ENCODE data around the gene EDN1.
A peak's percentile ranks its signal among the peaks of the same experiment; 100 is the strongest.

EDN1 gene

DNA sequence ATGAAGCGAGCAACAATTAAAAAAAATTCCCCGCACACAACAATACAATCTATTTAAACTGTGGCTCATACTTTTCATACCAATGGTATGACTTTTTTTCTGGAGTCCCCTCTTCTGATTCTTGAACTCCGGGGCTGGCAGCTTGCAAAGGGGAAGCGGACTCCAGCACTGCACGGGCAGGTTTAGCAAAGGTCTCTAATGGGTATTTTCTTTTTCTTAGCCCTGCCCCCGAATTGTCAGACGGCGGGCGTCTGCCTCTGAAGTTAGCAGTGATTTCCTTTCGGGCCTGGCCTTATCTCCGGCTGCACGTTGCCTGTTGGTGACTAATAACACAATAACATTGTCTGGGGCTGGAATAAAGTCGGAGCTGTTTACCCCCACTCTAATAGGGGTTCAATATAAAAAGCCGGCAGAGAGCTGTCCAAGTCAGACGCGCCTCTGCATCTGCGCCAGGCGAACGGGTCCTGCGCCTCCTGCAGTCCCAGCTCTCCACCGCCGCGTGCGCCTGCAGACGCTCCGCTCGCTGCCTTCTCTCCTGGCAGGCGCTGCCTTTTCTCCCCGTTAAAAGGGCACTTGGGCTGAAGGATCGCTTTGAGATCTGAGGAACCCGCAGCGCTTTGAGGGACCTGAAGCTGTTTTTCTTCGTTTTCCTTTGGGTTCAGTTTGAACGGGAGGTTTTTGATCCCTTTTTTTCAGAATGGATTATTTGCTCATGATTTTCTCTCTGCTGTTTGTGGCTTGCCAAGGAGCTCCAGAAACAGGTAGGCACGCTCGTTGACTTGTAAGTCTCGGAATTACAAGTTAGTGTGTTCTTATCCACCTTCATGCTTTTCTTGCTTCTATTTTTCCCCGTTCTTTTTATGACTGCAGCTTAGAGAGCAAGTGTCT lies at the start of gene EDN1:
EDN1 (plus strand) TSS at position 429 of the 888 bp plus-strand sequence; CDS start at position 698, 269 bp downstream.
- DNase-seq (ENCODE audit: low read depth in 3 of 3), result peak; percentile 5 to 31 (median 9)

DNA sequence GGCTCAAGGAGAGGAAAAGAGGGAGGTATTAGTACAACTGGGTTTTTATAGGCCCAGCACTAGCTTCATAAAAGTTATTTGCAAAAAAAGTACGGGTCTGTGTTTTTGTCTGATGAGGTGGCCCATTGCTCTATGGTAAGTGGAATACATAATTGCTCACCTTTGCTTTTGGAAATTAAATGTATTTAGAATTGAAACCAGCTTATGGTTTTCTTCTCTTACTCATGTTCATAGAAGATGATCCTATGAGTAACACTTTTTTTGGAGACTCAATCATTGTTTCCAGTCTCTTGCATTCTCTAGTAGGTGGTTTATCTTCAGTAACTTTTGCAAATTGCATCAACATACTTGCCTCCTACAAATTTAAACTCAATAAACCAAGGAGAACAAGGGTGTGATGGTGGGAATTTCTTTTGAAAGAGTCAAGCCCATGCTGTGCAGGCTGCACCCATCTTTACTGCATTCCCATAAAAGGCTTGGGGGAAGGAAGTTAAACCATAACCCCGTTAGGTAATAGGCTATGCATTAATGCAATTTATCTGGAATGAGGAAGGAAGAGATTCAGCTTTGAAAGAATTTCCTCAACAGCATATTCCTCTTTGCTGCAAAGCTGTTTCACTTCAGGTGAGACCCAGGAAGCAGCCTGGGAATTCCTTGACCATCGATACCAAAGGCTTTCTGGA lies 48.5 kb upstream of the EDN1 start:
- DNase-seq (ENCODE audit: low read depth in 3 of 3), result no peak

DNA sequence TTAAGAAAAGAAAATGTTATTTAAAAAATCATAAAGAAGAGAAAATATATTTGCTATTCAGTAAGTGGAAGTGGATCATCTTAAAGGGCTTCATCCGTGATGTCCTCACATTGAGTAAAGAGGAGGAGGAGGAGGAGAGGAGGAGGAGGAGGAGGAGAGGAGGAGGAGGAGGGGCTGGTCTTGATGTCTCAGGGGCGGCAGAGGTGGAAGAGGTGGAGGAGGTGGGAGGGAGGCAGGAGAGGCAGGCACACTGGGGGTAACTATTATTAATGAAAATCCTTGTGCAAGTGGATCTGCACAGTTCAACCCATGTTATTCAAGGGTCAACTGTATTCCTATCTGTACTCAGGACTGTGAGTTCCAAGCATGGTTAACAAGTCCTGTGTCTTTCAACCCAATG lies 47.0 kb upstream of the EDN1 start:
- no peak for DNase-seq (ENCODE audit: low read depth in 3 of 3)

DNA sequence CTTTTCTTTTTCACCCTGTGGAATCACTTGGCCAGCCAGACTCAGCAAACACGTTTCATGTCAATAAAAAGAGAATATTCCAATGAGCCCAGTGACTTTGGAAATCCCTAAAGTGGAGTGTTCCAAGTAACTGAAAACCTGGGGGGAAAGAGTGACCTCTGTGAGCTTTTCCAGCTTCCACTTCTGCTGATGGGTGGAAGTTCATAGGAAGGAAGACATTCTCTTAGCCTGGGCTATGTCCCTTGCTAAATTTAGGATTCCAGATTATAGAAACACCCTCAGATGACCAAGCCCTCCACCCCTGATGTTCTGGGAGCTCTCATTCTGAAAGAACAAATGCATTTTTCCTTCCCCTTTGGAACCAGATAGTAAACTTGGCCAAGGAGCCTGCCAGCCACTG lies 44.8 kb upstream of the EDN1 start:
- DNase-seq (ENCODE audit: low read depth in 3 of 3), result no peak

DNA sequence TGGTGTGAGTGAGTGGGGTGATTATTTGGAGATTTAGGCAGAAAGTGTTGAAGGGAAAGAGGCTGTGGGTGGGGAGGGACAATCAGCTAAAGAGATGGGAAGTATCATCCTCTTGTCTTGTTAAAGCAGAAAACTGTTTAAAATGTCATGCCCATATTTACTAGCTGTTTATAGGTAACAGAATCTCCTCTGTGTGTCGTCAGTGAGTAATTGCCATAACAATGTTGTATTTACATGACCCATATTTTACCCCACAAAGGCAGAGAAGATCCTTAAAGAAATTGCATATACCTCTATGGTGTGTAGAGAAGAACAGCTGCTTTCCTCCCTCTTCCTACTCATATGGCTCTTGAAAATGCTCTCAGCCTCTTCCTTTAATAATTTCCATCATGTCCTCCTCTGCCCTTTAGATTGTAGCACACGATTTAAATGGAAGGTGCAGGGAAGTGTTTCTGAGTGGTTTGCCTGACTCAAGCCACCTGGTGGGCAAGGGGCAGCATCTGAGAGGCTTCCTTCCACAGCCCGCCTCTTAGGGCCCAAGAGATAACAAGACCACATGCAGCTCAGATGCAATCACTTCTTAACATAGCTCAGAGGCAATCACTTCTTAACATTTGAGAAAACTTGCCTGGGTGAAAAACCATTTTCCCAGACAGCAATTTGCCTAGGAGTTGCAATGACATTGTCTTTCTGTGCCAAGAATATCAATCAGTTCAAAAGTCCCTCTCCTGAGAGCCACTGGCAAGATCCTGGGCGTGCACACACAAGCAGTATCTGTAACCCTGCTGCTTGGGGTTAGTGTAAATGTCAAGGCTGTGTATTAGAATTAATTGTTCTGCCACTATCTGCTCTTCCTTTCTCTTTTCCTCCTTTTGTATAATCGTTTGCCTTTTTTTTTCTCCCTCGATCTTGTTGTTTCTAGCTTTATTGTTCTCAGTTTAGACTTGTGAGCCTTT lies 44.1 kb upstream of the EDN1 start:
- no peak for DNase-seq (ENCODE audit: low read depth in 3 of 3)

DNA sequence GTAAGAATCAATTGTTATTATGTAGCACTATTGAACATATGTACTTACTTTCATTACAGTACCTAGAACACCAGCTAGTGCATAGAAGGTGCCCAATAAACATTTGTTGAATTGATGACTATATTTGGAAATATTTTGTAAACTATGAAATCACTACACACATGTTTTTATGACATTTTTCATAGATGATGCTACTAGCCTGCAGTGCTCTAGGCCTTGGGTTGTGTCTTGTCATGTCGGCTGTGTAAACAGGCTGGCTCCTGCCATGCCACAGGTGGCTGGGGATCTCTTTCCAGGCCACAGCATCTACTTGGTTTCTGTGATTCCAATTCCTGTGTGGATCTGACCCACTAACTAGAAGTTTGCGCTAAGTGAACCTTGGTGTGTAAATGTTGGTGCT lies 43.3 kb upstream of the EDN1 start:
- no peak for DNase-seq (ENCODE audit: low read depth in 3 of 3)

DNA sequence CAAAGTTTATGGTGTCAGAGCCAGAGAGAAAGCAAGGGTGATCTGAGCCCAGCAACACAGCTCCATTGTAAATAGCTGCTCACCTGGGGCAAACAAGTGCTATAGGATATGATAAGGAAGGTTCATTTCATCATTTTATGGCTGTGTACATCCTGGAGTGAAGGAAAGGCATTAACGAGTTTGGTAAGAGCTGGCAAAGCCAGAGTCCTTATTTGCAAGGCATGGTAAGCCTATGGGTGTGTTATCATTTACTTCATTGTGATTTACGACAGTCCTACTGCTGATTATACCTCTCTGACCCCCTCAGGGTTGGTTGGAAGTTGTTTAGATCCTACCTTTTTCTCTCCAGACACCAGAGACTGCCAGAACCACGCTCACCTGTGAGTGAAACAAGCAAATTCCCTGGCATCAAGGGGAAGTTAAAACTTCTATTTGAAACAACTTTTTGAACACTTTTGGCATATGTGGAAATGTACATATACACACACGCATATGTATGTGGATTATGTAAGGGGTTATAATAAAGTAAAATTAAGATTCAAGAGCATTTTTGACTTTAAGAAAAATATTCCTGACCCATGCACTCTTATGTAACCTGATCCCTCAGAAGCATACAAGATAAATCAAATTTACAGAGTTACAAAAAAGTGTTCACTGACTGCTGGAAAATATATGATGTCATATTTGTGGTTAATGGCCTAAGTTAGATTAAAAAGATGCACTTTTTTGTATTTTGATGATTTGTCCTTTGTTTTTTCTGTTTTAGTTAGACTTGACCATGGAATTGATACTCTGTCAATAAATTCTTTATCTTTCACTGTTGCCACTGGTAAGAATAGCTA lies 40.4 kb upstream of the EDN1 start:
- no peak for DNase-seq (ENCODE audit: low read depth in 3 of 3)

DNA sequence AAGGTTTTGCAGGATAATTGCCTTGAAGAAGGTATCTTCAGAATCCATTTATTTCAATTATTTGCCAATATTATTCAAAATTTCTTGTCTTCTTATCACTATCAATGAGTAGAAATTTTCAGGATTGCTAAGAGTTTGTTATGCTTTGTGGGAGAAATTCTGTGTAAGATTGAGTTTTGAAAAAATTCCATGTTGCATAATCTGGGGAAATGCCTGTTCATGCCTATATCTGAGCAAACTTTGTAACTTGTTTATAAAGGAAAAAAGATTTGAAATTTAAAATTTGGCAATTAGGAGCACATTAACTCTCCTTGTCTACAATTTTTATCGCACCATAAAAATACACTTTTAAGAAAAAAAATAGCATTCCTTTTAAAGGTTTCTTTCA lies 39.8 kb upstream of the EDN1 start:
- no peak for DNase-seq (ENCODE audit: low read depth in 3 of 3)

DNA sequence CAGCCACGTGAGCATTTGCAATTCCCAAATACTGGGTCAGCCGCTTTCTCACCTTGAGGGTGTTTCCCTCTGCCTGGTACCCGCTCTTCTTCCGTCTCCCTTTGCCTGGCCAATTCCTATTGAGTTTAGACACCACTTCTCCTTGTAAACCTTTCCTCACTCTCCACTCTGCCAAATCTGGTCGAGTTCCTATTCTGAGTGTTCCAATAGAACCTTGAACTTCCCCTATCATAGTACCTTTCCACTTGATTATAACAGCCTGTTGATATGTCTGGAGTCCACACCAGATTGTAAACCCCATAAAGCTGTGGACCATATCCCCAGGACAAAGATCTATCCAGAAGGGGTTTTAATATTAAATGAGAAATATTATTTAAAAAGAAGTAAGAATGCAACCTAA lies 36.0 kb upstream of the EDN1 start:
- DNase-seq (ENCODE audit: low read depth in 3 of 3), result no peak

DNA sequence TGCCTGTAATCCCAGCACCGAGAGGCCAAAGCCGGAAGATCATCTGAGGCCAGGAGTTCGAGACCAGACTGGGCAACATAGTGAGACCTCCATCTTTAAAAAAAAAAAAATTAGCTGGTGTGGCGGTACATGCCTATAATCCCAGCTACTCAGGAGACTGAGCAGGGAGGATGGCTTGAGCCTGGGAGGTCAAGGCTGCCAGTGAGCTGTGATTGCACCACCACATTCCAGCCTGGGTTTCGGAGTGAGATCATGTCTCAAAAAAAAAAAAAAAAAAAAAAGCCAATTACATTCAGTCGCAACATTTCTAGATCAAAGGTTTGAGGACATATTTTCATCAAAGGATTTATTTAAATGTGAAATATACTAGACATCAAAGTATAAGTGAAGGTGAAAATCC lies 32.0 kb upstream of the EDN1 start:
- no peak for DNase-seq (ENCODE audit: low read depth in 3 of 3)

DNA sequence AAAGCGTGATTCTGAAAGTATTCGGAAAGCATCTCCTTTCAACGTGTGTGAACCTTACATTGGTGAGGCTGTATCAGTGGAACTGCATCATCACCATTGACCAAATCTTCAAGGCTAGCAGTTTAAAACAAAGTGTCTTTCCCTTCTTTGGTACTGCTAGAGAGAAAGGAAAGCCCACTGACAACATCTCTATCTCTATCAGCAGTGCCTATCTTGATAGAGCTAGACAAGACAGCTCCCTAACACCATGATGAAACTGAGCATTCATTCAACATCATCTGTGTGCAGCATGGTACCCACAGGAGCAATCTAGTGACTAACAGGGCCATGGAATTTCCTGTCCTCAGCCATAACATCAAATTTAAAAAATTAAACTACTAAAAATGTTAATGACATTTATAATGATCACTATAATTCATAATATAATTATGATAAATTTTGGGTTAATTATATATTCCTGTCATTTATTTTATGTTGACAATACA lies 31.5 kb upstream of the EDN1 start:
- DNase-seq (ENCODE audit: low read depth in 3 of 3), result no peak

DNA sequence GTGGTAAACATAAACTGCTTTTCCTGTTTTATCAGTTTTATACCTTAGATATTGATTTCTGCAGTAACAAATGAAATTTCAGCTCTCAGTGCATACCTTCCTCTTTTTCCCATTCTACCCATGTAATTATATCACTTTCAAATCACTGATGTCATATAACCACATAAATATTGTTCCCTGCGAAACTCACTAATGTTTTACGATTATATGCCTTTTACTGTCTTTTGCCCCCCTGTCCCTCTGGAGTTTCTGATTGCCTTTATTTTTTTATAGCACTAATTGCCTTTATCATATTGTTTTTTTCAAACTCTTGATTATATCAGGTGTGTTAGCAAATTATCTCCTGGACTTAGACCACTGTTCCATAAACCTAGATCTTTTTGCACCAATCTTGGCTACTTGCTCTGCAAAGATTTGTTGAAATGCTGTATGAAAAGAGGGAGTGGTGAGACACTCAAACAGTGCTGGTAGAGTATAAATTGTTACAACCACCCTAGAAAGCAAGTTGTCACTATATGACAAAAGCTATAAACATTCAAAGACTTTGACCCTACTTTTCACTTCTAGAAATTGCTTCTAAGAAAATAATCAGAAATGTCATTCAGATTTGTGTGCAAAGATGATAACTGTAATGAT lies 29.6 kb upstream of the EDN1 start:
- no peak for DNase-seq (ENCODE audit: low read depth in 3 of 3)

DNA sequence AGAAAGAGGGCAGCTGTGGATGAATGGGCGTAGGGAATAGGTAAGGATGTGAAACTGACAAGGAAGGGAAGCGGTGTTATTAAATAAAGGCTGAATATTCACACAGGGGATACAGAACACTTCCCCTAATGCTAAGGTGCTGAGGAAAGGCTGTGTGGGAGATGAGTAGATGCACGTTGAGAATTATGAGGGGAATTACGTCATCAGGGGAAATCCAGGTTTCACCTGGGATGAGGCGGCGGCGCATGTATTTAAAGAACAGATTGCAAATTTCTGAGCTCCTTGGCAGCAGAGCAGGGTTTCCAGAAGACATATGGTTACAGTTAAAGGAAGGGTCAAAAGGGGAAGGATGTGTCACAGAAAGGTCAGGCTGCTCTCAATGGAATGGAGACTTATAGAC lies 28.7 kb upstream of the EDN1 start:
- no peak for DNase-seq (ENCODE audit: low read depth in 3 of 3)

DNA sequence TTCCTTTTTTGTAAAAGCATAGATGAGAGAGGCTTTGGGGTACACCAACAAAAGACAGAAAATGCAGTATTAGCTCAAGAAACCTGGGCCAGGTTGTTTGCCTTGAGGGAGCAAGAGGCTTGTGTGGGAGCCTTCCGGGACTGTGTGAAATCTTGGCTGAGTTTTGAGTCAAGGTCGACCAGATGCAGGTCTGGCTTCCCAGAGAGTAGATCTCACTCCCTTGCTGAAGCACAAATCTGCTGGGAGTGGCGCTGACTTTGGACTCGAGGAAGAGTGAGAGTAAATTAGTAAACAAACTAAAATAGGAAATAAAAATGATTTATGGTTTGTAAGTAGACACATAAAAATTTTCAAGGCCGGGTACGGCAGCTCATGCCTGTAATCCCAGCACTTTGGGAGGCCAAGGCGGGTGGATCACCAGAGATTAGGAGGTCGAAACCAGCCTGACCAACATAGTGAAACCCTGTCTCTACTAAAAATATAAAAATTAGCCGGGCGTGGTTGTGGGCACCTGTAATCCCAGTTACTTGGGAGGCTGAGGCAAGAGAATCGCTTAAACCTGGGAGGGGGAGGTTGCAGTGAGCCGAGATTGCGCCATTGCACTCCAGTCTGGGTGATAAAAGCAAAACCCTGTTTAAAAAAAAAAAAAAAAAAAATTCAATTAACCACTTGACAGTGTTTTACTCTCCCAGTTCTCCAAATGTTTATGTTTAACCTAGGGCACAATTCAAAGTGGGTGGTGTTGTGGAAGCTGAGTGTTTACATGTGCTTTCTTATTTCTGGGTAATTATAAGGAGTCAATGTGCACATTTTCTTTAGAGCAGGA lies 27.7 kb upstream of the EDN1 start:
- DNase-seq (ENCODE audit: low read depth in 3 of 3), result no peak

DNA sequence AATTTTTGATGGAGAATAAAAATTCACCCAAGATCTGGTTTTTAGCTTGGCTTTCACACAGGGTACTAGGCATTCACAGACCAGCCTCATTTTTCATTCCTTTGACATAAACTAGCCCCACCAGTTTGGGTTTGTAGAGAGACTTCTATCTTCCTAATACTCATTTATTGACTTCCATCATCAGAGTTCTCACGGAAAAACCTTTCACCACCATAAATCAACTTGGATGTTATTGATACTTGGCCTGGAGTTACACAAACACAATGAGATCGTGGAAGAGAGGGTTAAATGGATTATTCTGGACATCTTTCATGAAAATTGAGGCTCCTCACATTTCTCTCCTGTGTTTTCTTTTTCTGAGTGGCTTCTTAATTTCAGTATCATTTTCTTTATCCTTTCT lies 26.8 kb upstream of the EDN1 start:
- DNase-seq (ENCODE audit: low read depth in 3 of 3), result no peak

DNA sequence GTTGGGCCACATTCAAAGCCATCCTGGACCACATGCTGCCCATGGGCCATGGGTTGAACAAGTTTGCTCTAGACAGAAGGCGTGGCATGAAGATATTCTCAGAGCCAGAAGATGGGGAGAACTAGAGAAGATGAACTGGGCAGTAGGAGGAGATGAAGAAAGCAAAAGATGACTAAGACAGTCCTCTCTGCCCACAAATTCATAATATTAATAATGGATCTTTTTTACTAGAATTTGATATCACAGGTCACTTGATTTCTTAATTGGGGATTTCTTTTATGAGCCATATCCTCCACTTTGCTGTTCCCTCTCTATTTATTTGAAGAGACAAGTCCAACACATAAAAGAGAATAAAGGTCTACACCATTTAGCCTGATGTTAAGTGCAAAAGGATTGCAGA lies 25.5 kb upstream of the EDN1 start:
- no peak for DNase-seq (ENCODE audit: low read depth in 3 of 3)

DNA sequence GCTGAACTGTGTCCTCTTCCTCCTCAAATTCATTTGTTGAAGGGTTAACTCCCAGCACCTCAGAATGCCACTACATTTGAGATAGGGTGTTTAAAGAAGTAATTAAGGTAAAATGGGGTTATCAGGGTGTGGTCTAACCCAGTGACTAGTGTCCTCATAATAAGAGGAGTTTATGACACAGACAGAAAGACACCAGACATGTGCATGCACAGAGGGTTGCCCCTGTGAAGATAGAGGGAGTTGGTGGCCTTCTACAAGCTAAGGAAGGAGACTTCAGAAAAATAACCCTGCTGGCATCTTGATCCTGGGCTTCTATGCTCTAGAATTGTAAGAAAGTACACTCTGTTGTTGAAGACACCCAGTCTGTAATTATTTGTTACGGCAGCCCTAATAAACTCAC lies 24.9 kb upstream of the EDN1 start:
- DNase-seq (ENCODE audit: low read depth in 3 of 3), result no peak

DNA sequence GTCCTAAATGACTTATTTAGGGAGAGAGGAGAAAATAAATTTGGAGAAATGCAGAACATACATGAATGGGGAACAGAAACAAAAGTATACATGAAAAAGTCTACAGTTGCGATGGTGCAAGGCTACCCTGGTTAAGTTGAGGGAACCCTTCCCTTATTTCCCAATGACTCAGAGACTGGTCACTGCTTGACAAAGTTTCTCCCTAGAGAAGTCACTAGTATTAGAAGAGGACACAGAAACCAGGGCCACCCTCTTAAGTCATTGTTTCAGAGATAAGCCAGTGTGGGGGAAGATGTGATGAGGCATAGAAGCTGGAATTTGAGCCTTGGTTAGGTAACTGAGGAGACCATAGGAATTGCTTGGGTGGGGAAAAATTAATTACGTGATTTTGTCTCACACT lies 24.4 kb upstream of the EDN1 start:
- DNase-seq (ENCODE audit: low read depth in 3 of 3), result no peak

DNA sequence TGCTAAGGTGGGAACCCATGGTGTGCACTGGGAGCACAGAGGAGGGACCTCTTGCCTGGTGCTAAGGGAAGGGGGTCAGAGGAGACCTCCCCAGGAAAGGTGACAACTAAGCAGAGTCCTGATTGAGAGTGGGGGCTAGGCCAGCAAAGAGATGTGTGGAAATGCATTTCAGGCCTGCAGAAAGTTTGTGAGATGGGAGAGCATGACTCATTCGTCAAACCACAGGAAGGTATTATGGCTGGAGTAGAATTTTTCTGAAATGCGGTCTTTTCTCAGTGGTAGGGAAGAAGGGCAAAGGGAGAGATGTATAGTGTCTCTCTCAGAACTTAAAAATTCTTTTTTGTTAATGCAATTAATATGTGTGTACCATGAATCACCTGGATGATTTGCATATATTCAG lies 23.6 kb upstream of the EDN1 start:
- no peak for DNase-seq (ENCODE audit: low read depth in 3 of 3)

DNA sequence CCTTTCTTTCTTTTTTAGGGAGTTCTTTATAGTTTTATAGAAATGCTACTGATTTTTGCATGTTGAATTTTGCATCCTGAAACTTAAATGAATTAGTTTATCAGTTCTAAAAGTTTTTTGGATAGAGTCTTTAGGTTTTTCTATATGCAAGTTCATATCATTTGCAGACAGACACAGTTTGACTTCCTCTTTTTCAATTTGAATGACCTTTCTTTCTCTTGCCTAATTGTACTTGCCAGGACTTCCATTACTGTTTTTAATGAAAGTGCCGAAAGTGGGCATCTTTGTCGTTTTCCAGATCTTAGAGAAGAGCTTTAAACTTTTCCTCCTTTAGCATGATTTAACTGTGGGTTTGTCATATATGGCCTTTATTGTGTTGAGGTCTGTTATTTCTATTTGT lies 21.1 kb upstream of the EDN1 start:
- no peak for DNase-seq (ENCODE audit: low read depth in 3 of 3)
